CD4-positive, alpha-beta T cell treated with Interferon gamma for 1 hour (primary cell): ENCODE data around the gene NPB.

Experiments used
- DNase-seq: peaks from one replicate; pipeline ENCODE4 v3.0.0-alpha.2; 2020

NPB gene

GRCh38 chr17:81902023-81902652, at the start of gene NPB:
Gene NPB, plus strand, starts transcription at chr17:81902238. Its CDS starts 40 bp downstream, at chr17:81902278.
- DNase-seq, result no peak

GRCh38 chr17:81854974-81855774, 46.9 kb upstream of the NPB start:
- DNase-seq, result no peak

- DNase-seq, result no peak
Measured at GRCh38 chr17:81858170-81858966, 43.7 kb upstream of the NPB start.

- no peak for DNase-seq
Measured at GRCh38 chr17:81858967-81859905, 42.8 kb upstream of the NPB start.

- DNase-seq, result no peak
Measured at GRCh38 chr17:81859906-81860755, 41.9 kb upstream of the NPB start, which contains the start of gene P4HB. Gene P4HB, minus strand, starts transcription at chr17:81860535. Its CDS starts 64 bp downstream, at chr17:81860471.

GRCh38 chr17:81860756-81861568, 41.1 kb upstream of the NPB start:
- peak; percentile 100 for DNase-seq

- DNase-seq, result no peak
Measured at GRCh38 chr17:81863123-81863675, 38.8 kb upstream of the NPB start.

GRCh38 chr17:81863833-81864768, 37.9 kb upstream of the NPB start:
- DNase-seq, result no peak

GRCh38 chr17:81865358-81865732, 36.7 kb upstream of the NPB start:
- no peak for DNase-seq

- DNase-seq, result no peak
Measured at GRCh38 chr17:81865733-81866439, 36.2 kb upstream of the NPB start.

GRCh38 chr17:81866440-81867169, 35.4 kb upstream of the NPB start:
- peak; percentile 26 for DNase-seq

GRCh38 chr17:81867170-81867990, 34.7 kb upstream of the NPB start:
- DNase-seq, result no peak

- no peak for DNase-seq
Measured at GRCh38 chr17:81867991-81868673, 33.9 kb upstream of the NPB start.

GRCh38 chr17:81868674-81869220, 33.3 kb upstream of the NPB start:
- no peak for DNase-seq

GRCh38 chr17:81869221-81870130, 32.6 kb upstream of the NPB start:
- DNase-seq, result no peak
